GM23338 (cell line): Measurements from ENCODE around the gene ZBTB20.

Experiments
- CREB1 ChIP-seq: fragments of 250-450 bp; sonication (Bioruptor Pico); IDR thresholded peaks from 2 replicates; pipeline ENCODE4 v1.5.0; 2020; ENCODE audit warnings: low read depth, mild to moderate bottlenecking, moderate library complexity
- CTCF ChIP-seq, 2 experiments: fragments of 200-600 bp in 1 of 2; sonication (generic) in 1 of 2; conservative IDR thresholded peaks; 2 replicates each; pipeline versions ENCODE4 v1.5.1 to v1.6.1; 2016 to 2017; ENCODE audit warnings: antibody characterized with exemption in 2 of 2, low read depth in 2 of 2, mild to moderate bottlenecking in 2 of 2, moderate library complexity in 1 of 2
- ETS1 ChIP-seq: IDR thresholded peaks from 2 replicates; pipeline ENCODE4 v1.6.1; 2016; ENCODE audit warnings: antibody characterized with exemption
- EZH2 ChIP-seq: fragments of 200-600 bp; sonication (generic); IDR thresholded peaks from one replicate; pipeline ENCODE4 v1.8.0; 2017; ENCODE audit warnings: antibody characterized with exemption, mild to moderate bottlenecking, low read depth; ENCODE audit not compliant: unreplicated experiment
- EZH2phosphoT487 ChIP-seq: fragments of 200-600 bp; sonication (generic); IDR thresholded peaks from one replicate; pipeline ENCODE4 v1.8.1; 2018; ENCODE audit warnings: antibody characterized with exemption; ENCODE audit not compliant: unreplicated experiment
- JUNB ChIP-seq: IDR thresholded peaks from one replicate; pipeline ENCODE4 v1.6.1; 2016; ENCODE audit warnings: antibody characterized with exemption; ENCODE audit not compliant: unreplicated experiment
- POLR2AphosphoS5 ChIP-seq: IDR thresholded peaks from 2 replicates; pipeline ENCODE4 v1.6.1; 2016; ENCODE audit warnings: antibody characterized with exemption, low read depth
- STAT1 ChIP-seq: IDR thresholded peaks from one replicate; pipeline ENCODE4 v1.6.1; 2016; ENCODE audit warnings: antibody characterized with exemption; ENCODE audit not compliant: unreplicated experiment
- ZNF114 ChIP-seq: fragments of 250-450 bp; sonication (Bioruptor Pico); IDR thresholded peaks from 2 replicates; pipeline ENCODE4 v1.5.0; 2020; ENCODE audit warnings: mild to moderate bottlenecking, moderate library complexity
- ZNF331 ChIP-seq: fragments of 250-450 bp; sonication (Bioruptor Pico); IDR thresholded peaks from 2 replicates; pipeline ENCODE4 v1.5.0; 2020; ENCODE audit warnings: low read depth, mild to moderate bottlenecking, moderate library complexity
- TF ChIP-seq, protein P1 (sequence below): IDR thresholded peaks from one replicate; pipeline ENCODE4 v1.6.1; 2018; ENCODE audit warnings: antibody characterized with exemption; ENCODE audit not compliant: unreplicated experiment

- no peak for TF ChIP-seq CTCF (conservative IDR thresholded peaks at IDR 0.05; ENCODE audit: low read depth in 2 of 2)
- no peak for TF ChIP-seq JUNB
- no peak for TF ChIP-seq EZH2
- TF ChIP-seq, protein P1, sequence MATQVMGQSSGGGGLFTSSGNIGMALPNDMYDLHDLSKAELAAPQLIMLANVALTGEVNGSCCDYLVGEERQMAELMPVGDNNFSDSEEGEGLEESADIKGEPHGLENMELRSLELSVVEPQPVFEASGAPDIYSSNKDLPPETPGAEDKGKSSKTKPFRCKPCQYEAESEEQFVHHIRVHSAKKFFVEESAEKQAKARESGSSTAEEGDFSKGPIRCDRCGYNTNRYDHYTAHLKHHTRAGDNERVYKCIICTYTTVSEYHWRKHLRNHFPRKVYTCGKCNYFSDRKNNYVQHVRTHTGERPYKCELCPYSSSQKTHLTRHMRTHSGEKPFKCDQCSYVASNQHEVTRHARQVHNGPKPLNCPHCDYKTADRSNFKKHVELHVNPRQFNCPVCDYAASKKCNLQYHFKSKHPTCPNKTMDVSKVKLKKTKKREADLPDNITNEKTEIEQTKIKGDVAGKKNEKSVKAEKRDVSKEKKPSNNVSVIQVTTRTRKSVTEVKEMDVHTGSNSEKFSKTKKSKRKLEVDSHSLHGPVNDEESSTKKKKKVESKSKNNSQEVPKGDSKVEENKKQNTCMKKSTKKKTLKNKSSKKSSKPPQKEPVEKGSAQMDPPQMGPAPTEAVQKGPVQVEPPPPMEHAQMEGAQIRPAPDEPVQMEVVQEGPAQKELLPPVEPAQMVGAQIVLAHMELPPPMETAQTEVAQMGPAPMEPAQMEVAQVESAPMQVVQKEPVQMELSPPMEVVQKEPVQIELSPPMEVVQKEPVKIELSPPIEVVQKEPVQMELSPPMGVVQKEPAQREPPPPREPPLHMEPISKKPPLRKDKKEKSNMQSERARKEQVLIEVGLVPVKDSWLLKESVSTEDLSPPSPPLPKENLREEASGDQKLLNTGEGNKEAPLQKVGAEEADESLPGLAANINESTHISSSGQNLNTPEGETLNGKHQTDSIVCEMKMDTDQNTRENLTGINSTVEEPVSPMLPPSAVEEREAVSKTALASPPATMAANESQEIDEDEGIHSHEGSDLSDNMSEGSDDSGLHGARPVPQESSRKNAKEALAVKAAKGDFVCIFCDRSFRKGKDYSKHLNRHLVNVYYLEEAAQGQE, result no peak
- TF ChIP-seq ZNF331 (CRISPR knock-in tag), result no peak
- no peak for TF ChIP-seq POLR2AphosphoS5
- TF ChIP-seq ZNF114 (CRISPR knock-in tag), result no peak
- TF ChIP-seq ETS1, result no peak
- no peak for TF ChIP-seq EZH2phosphoT487
- no peak for TF ChIP-seq CREB1 (CRISPR knock-in tag)
- TF ChIP-seq STAT1, result no peak
These were observed 839.3 kb downstream of the ZBTB20 start for GRCh38 chr3:114307832-114308231.
